KG1 (cell line): Measurements from ENCODE around the gene OSTC.
"Not testable (repeated sequence)": the region's sequence is repeated elsewhere in the genome, so short reads cannot be mapped to it uniquely, and the experiment has no call there.

ENCODE experiments used
- DNase-seq: peaks from one replicate; lab custom pipeline; 2025; lab: John Stamatoyannopoulos, UW

The OSTC gene

DNA sequence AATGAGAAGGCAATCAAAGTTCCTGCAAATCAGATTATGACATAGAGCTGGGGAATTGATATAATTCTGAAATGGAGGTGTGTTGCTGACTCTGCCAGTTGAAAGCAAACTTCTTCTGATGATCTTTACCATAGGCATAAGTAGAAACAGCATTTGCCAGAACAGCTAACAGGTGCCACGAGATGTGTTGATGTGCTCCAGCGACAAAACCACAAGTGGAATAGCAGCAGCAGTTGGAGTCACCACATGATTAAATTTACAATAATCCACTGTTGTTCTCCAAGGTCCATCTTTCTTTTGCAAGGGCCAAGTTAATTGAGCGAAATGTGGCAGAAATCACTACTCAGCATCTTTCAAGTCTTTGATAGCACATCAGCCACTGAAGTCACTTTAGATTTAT, 3.7 kb upstream of the OSTC start:
- no peak for DNase-seq

- no peak for DNase-seq
These were observed 562 bp upstream of the OSTC start for GRCh38 chr4:108649863-108650211.

DNA sequence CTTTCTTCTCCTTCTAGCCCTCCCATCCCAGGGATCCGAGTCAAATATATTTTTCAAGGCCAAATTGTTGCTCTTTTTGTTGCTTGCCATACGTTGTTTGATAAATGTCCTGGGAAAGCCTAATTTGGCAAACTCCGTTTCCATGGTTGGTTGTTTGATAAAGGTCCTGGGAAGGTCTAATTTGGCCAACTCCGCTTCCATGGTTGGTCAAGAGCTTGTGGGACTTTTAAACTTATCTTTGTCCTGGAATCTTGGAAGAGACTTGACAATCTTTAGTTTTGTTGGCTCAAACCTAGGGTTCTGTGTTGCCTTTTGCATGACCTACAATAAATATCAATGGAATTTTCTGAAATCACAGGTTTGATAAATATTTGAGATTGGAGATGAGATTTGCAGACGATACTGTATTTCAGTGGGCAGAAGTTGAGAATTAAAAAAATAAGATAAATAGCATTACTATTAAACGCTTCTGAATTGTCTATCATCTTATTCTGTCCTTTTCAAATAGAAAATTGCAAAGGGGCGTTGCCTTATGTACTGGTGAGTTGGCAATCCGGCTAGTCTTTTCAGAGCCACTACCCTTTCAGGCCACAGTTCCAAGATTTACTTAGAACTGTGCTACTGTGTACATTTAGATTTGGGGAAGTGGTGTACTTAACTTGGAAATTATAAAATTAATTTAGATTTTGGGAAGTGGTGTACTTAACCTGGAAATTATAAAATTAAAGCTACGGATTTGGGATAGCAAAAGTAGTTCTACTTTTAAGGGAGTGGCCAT, 804 bp downstream of the OSTC start:
- DNase-seq: peak; percentile 64

GRCh38 chr4:108662629-108663028, 12.2 kb downstream of the OSTC start:
- DNase-seq: no peak

DNA sequence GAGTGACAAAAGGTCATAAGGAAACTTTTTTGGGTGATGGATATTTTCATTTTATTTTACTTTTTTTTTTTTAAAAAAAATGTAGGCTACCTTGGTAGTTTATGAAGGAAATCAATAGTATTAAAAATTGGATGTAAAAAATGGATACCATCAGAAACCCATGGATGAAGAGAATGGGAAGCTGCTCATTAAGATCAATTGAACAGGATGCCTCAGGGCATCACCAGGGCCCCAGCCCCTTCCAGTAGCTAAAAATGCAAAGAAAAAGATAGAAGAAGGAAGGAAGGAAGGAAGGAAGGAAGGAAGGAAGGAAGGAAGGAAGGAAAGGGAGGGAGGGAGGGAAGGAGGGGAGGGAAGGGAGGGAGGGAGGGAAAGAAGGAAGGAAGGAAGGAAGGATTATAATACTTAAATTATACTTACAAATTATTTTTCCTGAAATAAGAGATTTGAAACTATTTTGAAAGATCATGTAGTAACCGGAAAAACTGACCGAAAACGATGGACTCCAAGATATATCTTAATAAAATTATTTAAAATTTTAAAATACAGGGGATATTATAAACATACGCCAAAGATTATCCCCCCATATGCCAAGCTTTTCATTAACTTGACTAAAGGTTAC, 24.1 kb downstream of the OSTC start:
- no peak for DNase-seq

- no peak for DNase-seq
These were observed 31.0 kb downstream of the OSTC start for GRCh38 chr4:108681321-108681809.

- DNase-seq: no peak
These were observed 33.1 kb downstream of the OSTC start for GRCh38 chr4:108683479-108683878.

DNA sequence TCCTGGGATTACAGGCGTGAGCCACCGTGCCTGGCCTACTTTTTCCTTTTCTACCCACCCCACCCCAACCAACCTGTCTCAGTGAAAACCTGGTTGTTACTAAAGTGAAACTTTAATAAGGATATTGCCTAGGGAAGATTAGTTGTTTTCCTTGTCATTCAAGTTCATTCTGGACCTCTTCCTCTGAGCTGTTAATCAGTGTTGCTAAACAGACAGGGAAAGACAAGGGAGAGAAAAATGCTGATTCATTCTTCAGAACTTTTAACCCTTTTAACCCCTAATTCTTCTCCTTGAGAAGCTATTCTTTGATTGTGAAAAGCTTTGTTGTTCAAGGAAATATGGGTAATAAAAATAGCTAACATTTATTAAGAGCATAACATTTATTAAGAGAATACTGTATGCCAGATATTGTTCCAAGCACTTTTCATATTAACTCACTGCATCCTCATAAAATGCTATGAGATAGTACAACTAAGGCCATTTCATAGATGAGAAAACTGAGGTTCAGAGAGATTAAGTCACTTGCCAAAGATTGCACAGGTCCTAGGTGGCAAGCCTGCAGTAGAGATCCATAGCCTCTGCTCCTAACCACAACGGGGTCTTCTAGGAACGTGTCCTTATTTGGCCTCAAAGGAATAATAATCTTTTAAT, 34.8 kb downstream of the OSTC start:
- no peak for DNase-seq

DNA sequence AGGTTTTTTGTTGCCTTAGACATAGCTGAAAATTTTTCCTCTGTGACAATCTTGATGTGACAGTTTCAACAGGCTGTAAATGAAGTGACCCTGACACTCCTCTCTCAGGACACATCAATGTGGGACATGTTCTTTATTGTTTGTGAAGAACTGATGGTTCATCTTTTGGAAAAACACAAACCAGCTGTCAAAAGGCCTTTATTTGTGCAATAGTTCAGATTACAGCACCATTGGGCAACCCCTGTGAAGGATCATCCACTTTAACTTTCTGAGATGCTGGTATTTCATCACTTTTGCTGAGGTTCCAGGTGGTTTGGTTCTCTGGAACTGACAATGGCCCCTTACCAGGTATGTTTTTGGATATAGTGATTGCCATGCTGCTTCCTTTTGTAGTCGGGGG, 40.3 kb downstream of the OSTC start:
- DNase-seq: no peak

- DNase-seq: no peak
These were observed 42.8 kb downstream of the OSTC start for GRCh38 chr4:108693211-108693610.

- DNase-seq: no peak
These were observed 43.4 kb downstream of the OSTC start for GRCh38 chr4:108693819-108694218.

DNA sequence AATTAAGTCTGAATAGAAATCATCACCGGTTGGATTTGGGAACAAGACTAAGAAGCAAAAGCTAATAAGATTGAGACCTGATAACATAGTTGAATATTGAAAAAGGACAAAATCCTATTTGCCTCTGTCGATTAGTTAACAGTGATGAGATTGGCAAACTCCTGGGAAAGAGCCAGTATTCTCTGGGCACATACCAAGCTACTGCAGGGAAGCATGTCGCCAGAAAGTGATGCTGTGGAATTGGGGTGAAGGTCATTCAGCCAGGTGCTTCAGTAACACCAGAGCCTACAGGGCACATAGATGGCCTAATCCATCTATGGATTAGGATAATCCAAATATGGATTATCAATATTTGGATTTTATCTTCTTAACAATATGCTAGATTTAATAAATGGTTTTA, 44.0 kb downstream of the OSTC start:
- DNase-seq: no peak

- no peak for DNase-seq
These were observed 44.7 kb downstream of the OSTC start for GRCh38 chr4:108695062-108695461.

- DNase-seq: no peak
These were observed 45.8 kb downstream of the OSTC start for GRCh38 chr4:108696160-108696559.

DNA sequence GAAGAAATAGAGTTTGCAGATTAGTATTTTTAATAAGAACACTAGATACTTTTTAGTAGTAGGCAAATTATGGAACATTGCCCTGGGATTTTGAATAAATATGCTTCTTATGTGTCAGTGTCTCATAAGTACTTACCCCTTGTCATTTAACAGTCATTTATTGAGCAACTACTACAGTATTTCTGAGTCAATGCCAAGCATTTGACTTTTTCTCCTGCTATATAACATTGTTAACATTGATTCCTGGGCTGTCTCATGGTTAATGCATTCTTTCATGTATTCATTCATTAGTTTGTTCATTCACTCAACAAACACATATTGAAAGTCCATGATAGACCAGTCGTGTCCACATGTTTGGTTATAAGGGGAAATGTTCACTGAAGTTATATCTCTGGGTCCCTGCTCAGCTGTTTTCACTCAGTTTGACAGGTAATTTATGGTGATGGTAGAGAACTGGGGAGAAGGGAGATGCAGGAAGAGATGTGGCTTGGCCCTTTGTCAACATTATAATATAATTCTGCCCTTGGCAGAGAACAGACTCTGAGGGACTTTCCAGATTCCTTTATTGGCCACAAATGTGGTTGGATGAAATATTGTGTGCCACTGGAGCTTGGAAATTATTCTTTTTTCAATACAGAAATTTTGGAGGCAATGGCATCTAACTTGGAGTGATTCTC, 49.8 kb downstream of the OSTC start:
- peak; percentile 19 for DNase-seq

DNA sequence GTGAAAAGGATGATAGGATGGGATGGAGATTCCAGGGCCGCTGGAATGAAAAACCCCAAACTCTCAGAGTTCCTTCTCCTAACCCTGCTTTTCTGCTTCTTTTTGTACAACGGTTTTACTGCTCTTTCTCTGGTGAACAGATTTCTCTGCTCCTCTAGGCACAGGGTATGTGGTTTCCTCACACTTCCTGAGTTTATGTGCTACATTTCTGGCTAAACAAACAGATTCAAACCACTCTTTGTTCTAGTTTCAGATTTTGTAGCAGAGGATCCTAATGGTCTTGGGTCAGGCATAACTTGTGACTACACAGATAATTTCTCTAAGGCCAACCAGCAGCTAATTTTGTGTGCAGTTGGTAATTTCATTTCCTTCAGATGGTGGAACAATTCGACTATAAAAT, 52.6 kb downstream of the OSTC start:
- DNase-seq: no peak

DNA sequence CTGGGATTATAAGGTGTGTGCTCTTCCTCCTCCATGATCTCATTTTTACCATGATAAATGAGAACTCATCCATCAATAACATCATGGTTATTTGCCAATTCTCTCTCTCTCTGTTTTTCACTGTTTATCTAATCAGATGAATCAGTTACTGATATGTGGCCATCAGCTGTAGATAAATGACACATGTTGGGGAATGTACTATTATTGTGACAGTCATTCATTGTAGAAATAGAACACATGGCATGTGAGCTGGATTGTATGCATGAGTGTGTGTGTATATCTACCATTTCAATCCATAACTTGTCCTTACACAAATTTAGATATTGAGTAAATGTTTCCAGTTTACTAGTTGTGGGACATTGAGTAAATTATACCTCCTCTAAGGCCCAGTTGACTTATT, 53.0 kb downstream of the OSTC start:
- DNase-seq: no peak

DNA sequence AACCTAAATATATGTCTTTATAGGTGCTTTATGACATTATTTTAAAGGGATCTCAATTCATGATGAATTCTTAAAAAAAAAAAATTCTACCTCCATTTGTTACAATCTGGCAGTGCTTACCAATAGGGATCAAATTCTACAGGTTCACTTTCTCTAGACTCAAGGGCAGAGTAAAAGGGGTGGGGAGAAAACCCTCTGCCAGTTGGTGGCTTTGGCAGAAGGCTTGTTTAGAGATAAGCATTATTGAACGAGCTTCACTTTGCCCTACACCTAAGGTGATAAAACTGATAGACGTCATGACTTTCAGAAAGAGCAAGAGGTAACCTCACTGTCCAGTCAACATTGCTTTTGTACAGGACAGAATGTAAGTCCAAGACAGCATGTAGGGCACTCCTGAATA, 53.6 kb downstream of the OSTC start:
- DNase-seq: no peak

DNA sequence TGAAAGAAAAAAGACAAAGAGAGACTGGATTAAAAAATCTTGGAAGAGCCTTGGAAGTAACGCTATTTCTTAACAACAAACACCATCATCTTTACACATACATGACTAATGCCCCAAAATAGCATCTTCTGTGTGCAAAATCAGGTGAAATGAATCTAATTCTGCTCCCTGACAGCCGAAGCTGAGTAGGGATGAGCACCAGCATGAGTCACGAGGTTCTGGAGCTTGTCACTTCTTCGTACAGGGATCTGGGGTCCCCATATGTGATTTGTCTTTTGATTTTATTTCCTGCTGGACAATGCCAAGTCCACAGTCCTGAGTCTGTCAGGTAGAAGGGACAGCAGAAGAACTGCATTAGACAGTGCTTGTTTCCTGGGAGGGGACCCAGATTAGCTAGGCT, 55.9 kb downstream of the OSTC start:
- DNase-seq: no peak

GRCh38 chr4:108709234-108709633, 58.8 kb downstream of the OSTC start:
- no peak for DNase-seq

DNA sequence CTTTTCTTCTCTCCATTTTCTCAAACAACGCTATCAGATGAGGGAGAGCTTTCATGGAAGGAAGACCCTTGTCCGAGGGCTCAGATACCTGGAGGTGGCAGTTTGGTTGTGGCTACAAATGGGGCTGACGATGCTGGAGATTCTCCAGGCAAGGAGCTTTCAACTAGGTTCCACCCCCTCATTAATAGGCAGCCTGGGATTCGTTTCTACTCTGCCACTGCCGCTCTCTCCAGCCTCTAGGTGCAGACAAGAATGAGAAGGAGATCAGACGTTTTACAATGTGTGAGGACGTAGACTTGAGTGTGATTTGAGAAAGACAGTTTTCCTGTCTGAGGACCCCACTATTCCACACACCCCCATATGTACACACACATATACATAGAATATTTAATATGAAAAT, 59.3 kb downstream of the OSTC start:
- no peak for DNase-seq

DNA sequence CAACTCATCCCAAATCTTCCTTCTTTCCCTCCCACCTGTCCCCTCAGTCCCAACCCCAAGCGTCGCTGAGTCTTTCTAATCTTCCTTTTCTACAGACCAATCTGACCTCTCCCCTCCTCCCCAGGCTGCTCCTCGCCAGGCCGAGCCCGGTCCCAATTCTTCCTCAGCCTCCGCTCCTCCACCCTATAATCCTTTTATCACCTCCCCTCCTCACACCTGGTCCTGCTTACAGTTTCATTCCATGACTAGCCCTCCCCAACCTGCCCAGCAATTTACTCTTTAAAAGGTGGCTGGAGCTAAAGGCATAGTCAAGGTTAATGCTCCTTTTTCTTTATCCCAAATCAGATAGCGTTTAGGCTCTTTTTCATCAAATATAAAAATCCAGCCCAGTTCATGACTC, 60.2 kb downstream of the OSTC start:
- not testable (repeated sequence) for DNase-seq

GRCh38 chr4:108714880-108715279, 64.5 kb downstream of the OSTC start:
- DNase-seq: no peak
